IMR-90 (cell line): ENCODE measurements around the gene SCIN. TPM values are rescaled to one million over a fixed set of nuclear protein-coding genes. Genes with fewer than 3 reads are reported as not detected.

Source experiments
- ATAC-seq: fragments of 200-7000 bp; cut with Tn5 transposase; 2 replicates; pipeline ENCODE4 v1.9.1; 2020; ENCODE audit warnings: low read depth, mild to moderate bottlenecking, moderate library complexity
- BruUV-seq: library from RNA; stranded (reverse); fragments of 400-500 nt; replicated peaks from 2 replicates; lab custom pipeline; 2021; lab: Mats Ljungman, UMichigan
- CTCF ChIA-PET: fragments of 300-600 bp; formaldehyde crosslinking; extraction: SDS; loops from one replicate; lab custom pipeline; 2021; ENCODE audit warnings: antibody characterized with exemption; lab: Yijun Ruan, JAX
- POLR2A ChIA-PET: fragments of 300-600 bp; sonication (Branson Sonifier 250); formaldehyde crosslinking; loops from one replicate; lab custom pipeline; 2022; ENCODE audit warnings: antibody characterized with exemption; ENCODE audit not compliant: unreplicated experiment; lab: Charles Lee
- DNase-seq: peaks from one replicate; pipeline ENCODE4 v3.0.0; 2013
- H2AFZ ChIP-seq: replicated peaks from 2 replicates; pipeline ENCODE3; 2013; ENCODE audit warnings: low read length, mild to moderate bottlenecking; ENCODE audit not compliant: poor library complexity
- H2AK5ac ChIP-seq: 2 replicates; pipeline ENCODE4 v1.6.1; 2013; ENCODE audit warnings: low read depth, low read length, inconsistent platforms
- H2AK9ac ChIP-seq: replicated peaks from 2 replicates; pipeline ENCODE3; 2013; ENCODE audit warnings: mild to moderate bottlenecking, low read depth, low read length, moderate library complexity; ENCODE audit not compliant: poor library complexity
- H2BK120ac ChIP-seq: 2 replicates; pipeline ENCODE4 v1.6.1; 2013; ENCODE audit warnings: low read depth, low read length, inconsistent platforms
- H2BK15ac ChIP-seq: 3 replicates; pipeline ENCODE4 v1.6.1; 2013; ENCODE audit warnings: low read depth, low read length, inconsistent platforms
- H2BK20ac ChIP-seq: 2 replicates; pipeline ENCODE4 v1.6.1; 2013; ENCODE audit warnings: low read depth, mild to moderate bottlenecking, inconsistent platforms, low read length, moderate library complexity
- H2BK5ac ChIP-seq: 2 replicates; pipeline ENCODE4 v1.6.1; 2013; ENCODE audit warnings: mild to moderate bottlenecking, low read depth, low read length, inconsistent platforms; ENCODE audit not compliant: poor library complexity, severe bottlenecking
- H3K14ac ChIP-seq: replicated peaks from 2 replicates; pipeline ENCODE4 v1.6.1; 2013; ENCODE audit warnings: low read depth, low read length, inconsistent platforms
- H3K18ac ChIP-seq: 2 replicates; pipeline ENCODE4 v1.6.1; 2013; ENCODE audit warnings: low read depth, low read length, control low read depth
- H3K23ac ChIP-seq: 2 replicates; pipeline ENCODE4 v1.6.1; 2013; ENCODE audit warnings: low read depth, low read length, inconsistent platforms
- H3K27ac ChIP-seq: 2 replicates; pipeline ENCODE4 v1.5.1; 2013; ENCODE audit warnings: mild to moderate bottlenecking, control low read depth, low read length; ENCODE audit not compliant: insufficient read depth
- H3K27me3 ChIP-seq: 2 replicates; pipeline ENCODE4 v1.6.1; 2013; ENCODE audit warnings: low read length; ENCODE audit not compliant: control insufficient read depth, insufficient read depth
- H3K36me3 ChIP-seq: 2 replicates; pipeline ENCODE4 v1.6.1; 2013; ENCODE audit warnings: low read length, mixed read lengths; ENCODE audit not compliant: control insufficient read depth, insufficient read depth
- H3K4ac ChIP-seq: 2 replicates; pipeline ENCODE4 v1.6.1; 2013; ENCODE audit warnings: low read depth, low read length, inconsistent platforms
- H3K4me1 ChIP-seq: 2 replicates; pipeline ENCODE4 v1.6.1; 2013; ENCODE audit warnings: low read length, mixed read lengths; ENCODE audit not compliant: control insufficient read depth, insufficient read depth
- H3K4me2 ChIP-seq: 2 replicates; pipeline ENCODE4 v1.6.1; 2013; ENCODE audit warnings: low read depth, mild to moderate bottlenecking, control low read depth, low read length, moderate library complexity
- H3K4me3 ChIP-seq: 2 replicates; pipeline ENCODE4 v1.5.1; 2013; ENCODE audit warnings: low read depth, mild to moderate bottlenecking, control low read depth, low read length, moderate library complexity; ENCODE audit not compliant: insufficient read depth
- H3K56ac ChIP-seq: 2 replicates; pipeline ENCODE4 v1.6.1; 2013; ENCODE audit warnings: low read length, inconsistent platforms; ENCODE audit not compliant: insufficient read depth; ENCODE audit errors: extremely low read depth
- H3K79me1 ChIP-seq, 2 experiments: 2 replicates each; pipeline ENCODE4 v1.6.1; 2013; ENCODE audit warnings: low read length in 2 of 2, inconsistent platforms in 1 of 2, low read depth in 1 of 2
- H3K9ac ChIP-seq: 2 replicates; pipeline ENCODE4 v1.6.1; 2013; ENCODE audit warnings: low read depth, low read length, control low read depth
- H3K9me1 ChIP-seq: 2 replicates; pipeline ENCODE4 v1.6.1; 2013; ENCODE audit warnings: low read length, inconsistent platforms; ENCODE audit not compliant: insufficient read depth
- H3K9me3 ChIP-seq: 2 replicates; pipeline ENCODE4 v1.6.1; 2013; ENCODE audit warnings: low read length; ENCODE audit not compliant: control insufficient read depth, insufficient read depth
- H4K20me1 ChIP-seq: 2 replicates; pipeline ENCODE4 v1.6.1; 2013; ENCODE audit warnings: low read length, inconsistent platforms; ENCODE audit not compliant: insufficient read depth
- H4K5ac ChIP-seq: 2 replicates; pipeline ENCODE4 v1.6.1; 2013; ENCODE audit warnings: mild to moderate bottlenecking, low read depth, low read length, control low read depth
- H4K8ac ChIP-seq, 2 experiments: 2 replicates each; pipeline ENCODE4 v1.6.1; 2013; ENCODE audit warnings: low read depth in 2 of 2, low read length in 2 of 2, control low read depth in 1 of 2, inconsistent platforms in 1 of 2
- H4K91ac ChIP-seq: 2 replicates; pipeline ENCODE4 v1.6.1; 2013; ENCODE audit warnings: low read depth, low read length, inconsistent platforms; ENCODE audit not compliant: insufficient read depth
- BHLHE40 ChIP-seq: fragments of 150-350 bp; IDR thresholded peaks from 2 replicates; pipeline ENCODE4 v1.6.1; 2016; ENCODE audit warnings: mild to moderate bottlenecking, low read depth, low read length
- CEBPB ChIP-seq: IDR thresholded peaks from 2 replicates; pipeline ENCODE4 v1.6.1; 2012; ENCODE audit warnings: low read depth, low read length, improper control_type of control experiment
- FOS ChIP-seq: fragments of 150-350 bp; IDR thresholded peaks from 2 replicates; pipeline ENCODE4 v1.6.1; 2016; ENCODE audit warnings: low read depth, low read length
- MAZ ChIP-seq: IDR thresholded peaks from 2 replicates; pipeline ENCODE4 v1.6.1; 2012; ENCODE audit warnings: low read depth, mild to moderate bottlenecking, low read length, improper control_type of control experiment, moderate library complexity, borderline replicate concordance
- MXI1 ChIP-seq: IDR thresholded peaks from 2 replicates; pipeline ENCODE4 v1.6.1; 2012; ENCODE audit warnings: low read depth, mild to moderate bottlenecking, low read length, moderate library complexity, borderline replicate concordance
- NFE2L2 ChIP-seq: fragments of 150-350 bp; IDR thresholded peaks from 2 replicates; pipeline ENCODE4 v1.6.1; 2016; ENCODE audit warnings: low read depth, mild to moderate bottlenecking, low read length
- POLR2A ChIP-seq: IDR thresholded peaks from 2 replicates; pipeline ENCODE4 v1.6.1; 2012; ENCODE audit warnings: mild to moderate bottlenecking, low read depth, low read length
- RAD21 ChIP-seq: IDR thresholded peaks from 2 replicates; pipeline ENCODE4 v1.6.1; 2012; ENCODE audit warnings: low read length, improper control_type of control experiment
- RCOR1 ChIP-seq: IDR thresholded peaks from 2 replicates; pipeline ENCODE4 v1.6.1; 2012; ENCODE audit warnings: mild to moderate bottlenecking, low read length, improper control_type of control experiment; ENCODE audit not compliant: insufficient replicate concordance
- RFX5 ChIP-seq: IDR thresholded peaks from 2 replicates; pipeline ENCODE4 v1.8.0; 2012; ENCODE audit warnings: low read depth, mild to moderate bottlenecking, low read length, moderate library complexity
- SMC3 ChIP-seq: fragments of 150-350 bp; IDR thresholded peaks from 2 replicates; pipeline ENCODE4 v1.6.1; 2016; ENCODE audit warnings: low read depth, mild to moderate bottlenecking, antibody characterized with exemption, low read length, moderate library complexity
- WGBS, 2 experiments: methylation state at CpG; one replicate each; pipeline versions ENCODE4 v1.1.5 to v1.1.7; 2013; ENCODE audit warnings: missing lambda C conversion rate in 2 of 2; ENCODE audit not compliant: insufficient read length in 1 of 2; ENCODE audit errors: extremely low coverage in 2 of 2; 5-methylcytosine and 5-hydroxymethylcytosine counted together
- dilution Hi-C: fragments of 300-500 bp; cut with HindIII; formaldehyde crosslinking; loops from one replicate; pipeline ENCODE4 v1.14.3; 2018; ENCODE audit warnings: low sequenced_read_pairs; ENCODE audit not compliant: unreplicated experiment
- in situ Hi-C: fragments of 300-500 bp; cut with MboI; formaldehyde crosslinking; loops from 3 replicates; pipeline ENCODE4 v1.14.3; 2019; ENCODE audit warnings: low sequenced_read_pairs, inconsistent platforms, mixed read lengths
- intact Hi-C: fragments of 100-400 bp; cut with micrococcal nuclease; formaldehyde crosslinking; loops from 2 replicates; pipeline ENCODE4 v1.10.0; 2022
- polyA plus RNA-seq, 3 experiments: library from polyadenylated mRNA; depleted of rRNA; stranded (reverse); fragments of >200 nt; gene quantifications; 2 replicates each; pipeline ENCODE4 v1.2.3, GENCODE V29; 2012; ENCODE audit warnings: low replicate concordance in 1 of 3
- total RNA-seq: library from RNA; depleted of rRNA; stranded (reverse); fragments of >200 nt; gene quantifications from 2 replicates; pipeline ENCODE4 v1.2.3, GENCODE V29; 2012
- TF ChIP-seq, protein P1 (sequence below): conservative IDR thresholded peaks from 2 replicates; pipeline ENCODE4 v1.5.1; 2012; ENCODE audit warnings: mild to moderate bottlenecking, low read depth, low read length, improper control_type of control experiment
- TF ChIP-seq, protein P2 (sequence below): fragments of 150-350 bp; IDR thresholded peaks from 2 replicates; pipeline ENCODE4 v1.6.1; 2016; ENCODE audit warnings: low read depth, mild to moderate bottlenecking, low read length, moderate library complexity, borderline replicate concordance
- TF ChIP-seq, protein P3 (sequence below): fragments of 150-350 bp; IDR thresholded peaks from 2 replicates; pipeline ENCODE4 v1.6.1; 2017; ENCODE audit warnings: mild to moderate bottlenecking, antibody characterized with exemption, low read length, low read depth

SCIN gene
- total and polyA plus RNA-seq, 2 of the 4 experiments (the other 2 are of a cell fraction): under 0.01 to 0.05 TPM

DNA sequence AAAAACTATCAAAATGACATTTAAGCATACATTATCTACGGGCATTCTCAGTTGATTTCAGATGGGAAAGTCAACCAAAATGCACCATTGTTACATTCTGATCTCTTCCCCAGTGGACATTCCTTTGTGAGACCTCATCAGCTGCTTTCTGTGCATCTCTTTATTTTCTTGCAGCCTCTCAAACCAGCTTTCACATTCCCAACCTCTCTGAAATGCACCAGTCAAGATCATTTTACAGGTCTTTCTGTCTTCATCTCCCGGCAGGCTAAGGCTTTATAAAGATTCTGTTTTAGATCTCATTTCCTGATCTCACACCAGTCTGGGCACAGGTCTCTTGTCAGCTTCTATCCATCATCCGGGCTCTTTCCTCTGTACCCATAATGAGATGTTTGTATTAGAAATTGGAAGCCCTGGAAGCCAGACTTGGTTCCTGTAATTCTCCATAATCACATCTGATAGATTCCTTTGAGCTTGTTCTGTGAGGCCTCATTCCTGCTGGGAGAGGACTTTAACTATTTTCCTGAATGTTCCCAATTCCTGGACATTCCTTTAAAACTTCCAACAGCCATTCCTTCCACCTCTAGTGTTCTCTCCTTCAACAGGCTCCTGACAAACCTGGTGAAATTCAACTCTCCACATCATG, 72.6 kb downstream of the SCIN start:
- WGBS, 2 experiments: 100% methylated on average over 1 of the region's 3 CpGs; no CpG with 5 or more reads in 1 of the 2 experiments
- TF ChIP-seq CEBPB (no peak), POLR2A (no peak), RAD21 (no peak), BHLHE40 (no peak), RCOR1 (no peak), FOS (no peak), MAZ (no peak), RFX5 (no peak), MXI1 (no peak), SMC3 (no peak), NFE2L2 (no peak)
- TF ChIP-seq, protein P1, sequence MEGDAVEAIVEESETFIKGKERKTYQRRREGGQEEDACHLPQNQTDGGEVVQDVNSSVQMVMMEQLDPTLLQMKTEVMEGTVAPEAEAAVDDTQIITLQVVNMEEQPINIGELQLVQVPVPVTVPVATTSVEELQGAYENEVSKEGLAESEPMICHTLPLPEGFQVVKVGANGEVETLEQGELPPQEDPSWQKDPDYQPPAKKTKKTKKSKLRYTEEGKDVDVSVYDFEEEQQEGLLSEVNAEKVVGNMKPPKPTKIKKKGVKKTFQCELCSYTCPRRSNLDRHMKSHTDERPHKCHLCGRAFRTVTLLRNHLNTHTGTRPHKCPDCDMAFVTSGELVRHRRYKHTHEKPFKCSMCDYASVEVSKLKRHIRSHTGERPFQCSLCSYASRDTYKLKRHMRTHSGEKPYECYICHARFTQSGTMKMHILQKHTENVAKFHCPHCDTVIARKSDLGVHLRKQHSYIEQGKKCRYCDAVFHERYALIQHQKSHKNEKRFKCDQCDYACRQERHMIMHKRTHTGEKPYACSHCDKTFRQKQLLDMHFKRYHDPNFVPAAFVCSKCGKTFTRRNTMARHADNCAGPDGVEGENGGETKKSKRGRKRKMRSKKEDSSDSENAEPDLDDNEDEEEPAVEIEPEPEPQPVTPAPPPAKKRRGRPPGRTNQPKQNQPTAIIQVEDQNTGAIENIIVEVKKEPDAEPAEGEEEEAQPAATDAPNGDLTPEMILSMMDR: no peak
- TF ChIP-seq, protein P2, sequence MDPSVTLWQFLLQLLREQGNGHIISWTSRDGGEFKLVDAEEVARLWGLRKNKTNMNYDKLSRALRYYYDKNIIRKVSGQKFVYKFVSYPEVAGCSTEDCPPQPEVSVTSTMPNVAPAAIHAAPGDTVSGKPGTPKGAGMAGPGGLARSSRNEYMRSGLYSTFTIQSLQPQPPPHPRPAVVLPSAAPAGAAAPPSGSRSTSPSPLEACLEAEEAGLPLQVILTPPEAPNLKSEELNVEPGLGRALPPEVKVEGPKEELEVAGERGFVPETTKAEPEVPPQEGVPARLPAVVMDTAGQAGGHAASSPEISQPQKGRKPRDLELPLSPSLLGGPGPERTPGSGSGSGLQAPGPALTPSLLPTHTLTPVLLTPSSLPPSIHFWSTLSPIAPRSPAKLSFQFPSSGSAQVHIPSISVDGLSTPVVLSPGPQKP: no peak
- TF ChIP-seq, protein P3, sequence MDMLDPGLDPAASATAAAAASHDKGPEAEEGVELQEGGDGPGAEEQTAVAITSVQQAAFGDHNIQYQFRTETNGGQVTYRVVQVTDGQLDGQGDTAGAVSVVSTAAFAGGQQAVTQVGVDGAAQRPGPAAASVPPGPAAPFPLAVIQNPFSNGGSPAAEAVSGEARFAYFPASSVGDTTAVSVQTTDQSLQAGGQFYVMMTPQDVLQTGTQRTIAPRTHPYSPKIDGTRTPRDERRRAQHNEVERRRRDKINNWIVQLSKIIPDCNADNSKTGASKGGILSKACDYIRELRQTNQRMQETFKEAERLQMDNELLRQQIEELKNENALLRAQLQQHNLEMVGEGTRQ: no peak

More for the DNA sequence above, 72.6 kb downstream of the SCIN start:
- H3K56ac ChIP-seq: no peak overlapping the region
- H2BK120ac ChIP-seq: peak overlapping the region; percentile 44
- H2AK9ac ChIP-seq: no peak overlapping the region
- H3K9ac ChIP-seq: no peak overlapping the region
- peak overlapping the region; percentile 27 for H2BK20ac ChIP-seq
- H4K91ac ChIP-seq: peak overlapping the region; percentile 16
- ChIA-PET CTCF (interaction anchor here (0.8 kb wide), 1 partner anchor 474 kb away, joined by 4 read pairs; no protein-coding TSS in a partner anchor), POLR2A (interaction anchor here (1.3 kb wide), 1 partner anchor 44 kb away, joined by 3 read pairs; the partner anchor contains the start of gene ARL4A)
- H2AFZ ChIP-seq: peak overlapping the region; percentile 19
- H3K9me3 ChIP-seq: peaks cover 3% of the 10 kb centered on the region; the same call in 1 of the 2 replicates
- H3K4me1 ChIP-seq: peaks cover 5% of the 10 kb centered on the region
- no peaks in the 10 kb centered on the region for H3K79me1 ChIP-seq
- peaks cover 4% of the 10 kb centered on the region; the same call in 1 of the 2 replicates for H3K9me1 ChIP-seq
- H3K27ac ChIP-seq: no peak overlapping the region
- BruUV-seq: no TSS peak
- peak overlapping the region; percentile 48 for H3K4ac ChIP-seq
- intact Hi-C loops: no loop called here
- peak overlapping the region; percentile 16 for H2BK5ac ChIP-seq
- H4K8ac ChIP-seq: peak overlapping the region in 1 of 2 experiments; percentile 60; a peak in 1 of 4 replicates
- DNase-seq (peak; percentile 49), ATAC-seq (peak; percentile 45; the same call in 1 of the 2 replicates)
- H4K5ac ChIP-seq: peak overlapping the region; percentile 75
- dilution Hi-C loops: no loop called here
- peak overlapping the region; percentile 76; the same call in 1 of the 3 replicates for H2BK15ac ChIP-seq
- no peaks in the 10 kb centered on the region for H3K27me3 ChIP-seq
- H3K4me2 ChIP-seq: peak overlapping the region; percentile 6; the same call in 1 of the 2 replicates
- H3K23ac ChIP-seq: 0 out of 2 replicates have a peak overlapping the region, but pooled peaks have one; percentile 0
- H3K14ac ChIP-seq: peak overlapping the region; percentile 14
- no peaks in the 10 kb centered on the region for H4K20me1 ChIP-seq
- no peak overlapping the region; the same call in 1 of the 2 replicates for H2AK5ac ChIP-seq
- no peaks in the 10 kb centered on the region for H3K36me3 ChIP-seq
- H3K18ac ChIP-seq: peak overlapping the region; percentile 34; the same call in 1 of the 2 replicates
- in situ Hi-C loops: loop anchor here (5.0 kb wide), 1 partner anchor 619 kb away; no protein-coding TSS in a partner anchor
- no peak overlapping the region for H3K4me3 ChIP-seq
